Erythroblast (primary cell): ENCODE measurements around the gene NFASC.

ENCODE experiments used
- GATA1 ChIP-seq: IDR thresholded peaks from 2 replicates; pipeline ENCODE4 v1.6.1; 2011; ENCODE audit warnings: low read depth, mild to moderate bottlenecking, control low read depth, low read length, moderate library complexity
- POLR2A ChIP-seq: IDR thresholded peaks from 2 replicates; pipeline ENCODE4 v1.6.1; 2011; ENCODE audit warnings: mild to moderate bottlenecking, low read length

- no peak for TF ChIP-seq POLR2A
- TF ChIP-seq GATA1 = no peak
Measured at GRCh38 chr1:204894606-204895005, 23.9 kb downstream of the NFASC start.
